Liver (tissue), 9 donors: Measurements from ENCODE around the gene SETD7. TPM values are rescaled to one million over a fixed set of nuclear protein-coding genes. Genes with fewer than 3 reads are reported as not detected.
A peak's percentile ranks its signal among the peaks of the same experiment; 100 is the strongest.

Experiments
- DNase-seq: peaks from one replicate; pipeline ENCODE4 v3.0.0-alpha.2; 2017; ENCODE audit warnings: low spot score
- H3K27ac ChIP-seq, 2 donors: one replicate each; pipeline ENCODE4 v1.7.0; 2013; ENCODE audit warnings: inconsistent platforms in 2 of 2, low read length in 2 of 2, control low read depth in 1 of 2, low read depth in 1 of 2, mild to moderate bottlenecking in 1 of 2
- H3K27me3 ChIP-seq, 4 donors: one replicate each; pipeline versions ENCODE4 v1.6.1 to v1.7.0; 2013; ENCODE audit warnings: low read length in 3 of 4, inconsistent platforms in 1 of 4, mild to moderate bottlenecking in 1 of 4, moderate library complexity in 1 of 4; ENCODE audit not compliant: control insufficient read depth in 4 of 4, insufficient read depth in 4 of 4
- H3K36me3 ChIP-seq, 4 donors: one replicate each; pipeline versions ENCODE4 v1.6.1 to v1.7.0; 2013; ENCODE audit warnings: low read length in 3 of 4, mild to moderate bottlenecking in 3 of 4, low read depth in 1 of 4, moderate library complexity in 1 of 4; ENCODE audit not compliant: control insufficient read depth in 4 of 4, insufficient read depth in 3 of 4
- H3K4me1 ChIP-seq, 4 donors: one replicate each; pipeline versions ENCODE4 v1.6.1 to v1.7.0; 2013; ENCODE audit warnings: low read length in 3 of 4, mild to moderate bottlenecking in 3 of 4, moderate library complexity in 1 of 4; ENCODE audit not compliant: control insufficient read depth in 4 of 4, insufficient read depth in 4 of 4
- H3K4me3 ChIP-seq, 3 donors: one replicate each; pipeline versions ENCODE4 v1.6.1 to v1.7.0; 2013; ENCODE audit warnings: low read length in 3 of 3, control low read depth in 1 of 3, low read depth in 1 of 3, mild to moderate bottlenecking in 1 of 3
- H3K9ac ChIP-seq, 2 donors: one replicate each; pipeline ENCODE4 v1.7.0; 2013; ENCODE audit warnings: low read length in 2 of 2, mild to moderate bottlenecking in 2 of 2, moderate library complexity in 2 of 2, control low read depth in 1 of 2, low read depth in 1 of 2
- H3K9me3 ChIP-seq, 4 donors: one replicate each; pipeline versions ENCODE4 v1.6.1 to v1.7.0; 2013; ENCODE audit warnings: low read length in 3 of 4; ENCODE audit not compliant: control insufficient read depth in 4 of 4
- CTCF ChIP-seq: fragments of 150-350 bp; IDR thresholded peaks from 2 replicates; pipeline ENCODE4 v1.5.1; 2017; ENCODE audit warnings: improper control_type of control experiment, low read depth, low read length; ENCODE audit not compliant: missing input control
- EGR1 ChIP-seq, 2 donors: IDR thresholded peaks; 2 replicates each; pipeline ENCODE4 v1.6.1; 2016 to 2018; ENCODE audit warnings: antibody characterized with exemption in 2 of 2, low read depth in 2 of 2
- FOXA1 ChIP-seq: IDR thresholded peaks from 2 replicates; pipeline ENCODE4 v1.6.1; 2016; ENCODE audit warnings: antibody characterized with exemption
- GABPA ChIP-seq, 2 donors: IDR thresholded peaks in 1 of 2; conservative IDR thresholded peaks in 1 of 2; 2 replicates each; pipeline ENCODE4 v1.6.1; 2016; ENCODE audit warnings: antibody characterized with exemption in 2 of 2, mild to moderate bottlenecking in 1 of 2, moderate library complexity in 1 of 2
- MAX ChIP-seq: IDR thresholded peaks from 2 replicates; pipeline ENCODE4 v1.6.1; 2016; ENCODE audit warnings: antibody characterized with exemption
- RAD21 ChIP-seq, 2 donors: IDR thresholded peaks; 2 replicates each; pipeline ENCODE4 v1.6.1; 2016; ENCODE audit warnings: antibody characterized with exemption in 2 of 2, mild to moderate bottlenecking in 2 of 2
- SP1 ChIP-seq: IDR thresholded peaks from 2 replicates; pipeline ENCODE4 v1.6.1; 2018; ENCODE audit warnings: antibody characterized with exemption, mild to moderate bottlenecking
- TAF1 ChIP-seq: conservative IDR thresholded peaks from 2 replicates; pipeline ENCODE4 v1.6.1; 2016; ENCODE audit warnings: antibody characterized with exemption, mild to moderate bottlenecking
- YY1 ChIP-seq: IDR thresholded peaks from 2 replicates; pipeline ENCODE4 v1.6.1; 2016; ENCODE audit warnings: antibody characterized with exemption, mild to moderate bottlenecking
- WGBS: extraction: QIAGEN DNeasy Blood & Tissue Kit; methylation state at CpG from one replicate; pipeline ENCODE4 v1.1.7; 2013; 5-methylcytosine and 5-hydroxymethylcytosine counted together
- polyA plus RNA-seq, 2 donors: library from polyadenylated mRNA; stranded (reverse) in 1 of 2; unstranded in 1 of 2; fragments of 200-250 nt in 1 of 2; fragments of >200 nt in 1 of 2; fragmentation: Nextera tagmentation in 1 of 2; extraction: Ambion mirVana in 1 of 2; gene quantifications; one replicate each; pipeline versions ENCODE4 v1.2.1 to v1.2.3, GENCODE V29; 2013 to 2015
- total RNA-seq, 2 donors: library from RNA; depleted of rRNA; stranded (reverse); fragments of >200 nt; gene quantifications; one replicate each; pipeline ENCODE4 v1.2.3, GENCODE V29; 2014
- TF ChIP-seq, protein P1 (sequence below): IDR thresholded peaks from 2 replicates; pipeline ENCODE4 v1.6.1; 2016; ENCODE audit warnings: antibody characterized with exemption
- TF ChIP-seq, protein P2 (sequence below): IDR thresholded peaks from 2 replicates; pipeline ENCODE4 v1.6.1; 2016; ENCODE audit warnings: antibody characterized with exemption
- TF ChIP-seq, protein P3 (sequence below): IDR thresholded peaks from 2 replicates; pipeline ENCODE4 v1.6.1; 2016; ENCODE audit warnings: antibody characterized with exemption, mild to moderate bottlenecking
- donor health status: healthy.
- donor health status: healthy.
- donor health status: healthy.
- donor health status: healthy.
- donor health status: healthy.

SETD7 gene
- total and polyA plus RNA-seq, 4 donors = 12.9 to 81.7 (median 18.0) TPM

DNA sequence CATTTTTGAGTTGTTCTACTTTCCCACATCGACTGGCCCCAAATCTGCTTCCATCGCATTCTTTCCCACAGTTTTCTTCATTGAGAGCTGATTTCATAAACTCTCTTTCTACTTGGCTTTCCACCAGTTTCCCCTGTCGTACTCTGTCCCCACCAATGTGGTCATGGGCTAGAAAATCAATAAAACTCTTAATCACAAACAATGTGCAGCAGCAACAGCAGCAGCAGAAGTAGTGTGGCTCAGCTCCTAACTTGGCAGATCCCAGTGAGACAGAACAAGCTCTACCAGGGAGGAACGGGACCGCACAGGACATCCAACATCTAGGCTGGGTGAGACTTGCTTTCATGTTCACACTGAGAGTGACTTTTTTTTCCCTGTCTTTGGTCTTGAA is 3.1 kb upstream of the SETD7 start (continued):
- TF ChIP-seq, protein P1, sequence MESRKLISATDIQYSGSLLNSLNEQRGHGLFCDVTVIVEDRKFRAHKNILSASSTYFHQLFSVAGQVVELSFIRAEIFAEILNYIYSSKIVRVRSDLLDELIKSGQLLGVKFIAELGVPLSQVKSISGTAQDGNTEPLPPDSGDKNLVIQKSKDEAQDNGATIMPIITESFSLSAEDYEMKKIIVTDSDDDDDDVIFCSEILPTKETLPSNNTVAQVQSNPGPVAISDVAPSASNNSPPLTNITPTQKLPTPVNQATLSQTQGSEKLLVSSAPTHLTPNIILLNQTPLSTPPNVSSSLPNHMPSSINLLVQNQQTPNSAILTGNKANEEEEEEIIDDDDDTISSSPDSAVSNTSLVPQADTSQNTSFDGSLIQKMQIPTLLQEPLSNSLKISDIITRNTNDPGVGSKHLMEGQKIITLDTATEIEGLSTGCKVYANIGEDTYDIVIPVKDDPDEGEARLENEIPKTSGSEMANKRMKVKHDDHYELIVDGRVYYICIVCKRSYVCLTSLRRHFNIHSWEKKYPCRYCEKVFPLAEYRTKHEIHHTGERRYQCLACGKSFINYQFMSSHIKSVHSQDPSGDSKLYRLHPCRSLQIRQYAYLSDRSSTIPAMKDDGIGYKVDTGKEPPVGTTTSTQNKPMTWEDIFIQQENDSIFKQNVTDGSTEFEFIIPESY = peak; percentile 60
- TF ChIP-seq RAD21 (IDR thresholded peaks at IDR 0.05) (peak; percentile 49 to 70), MAX (peak; percentile 86), SP1 (peak; percentile 88), TAF1 (peak; percentile 93)
- TF ChIP-seq, protein P2, sequence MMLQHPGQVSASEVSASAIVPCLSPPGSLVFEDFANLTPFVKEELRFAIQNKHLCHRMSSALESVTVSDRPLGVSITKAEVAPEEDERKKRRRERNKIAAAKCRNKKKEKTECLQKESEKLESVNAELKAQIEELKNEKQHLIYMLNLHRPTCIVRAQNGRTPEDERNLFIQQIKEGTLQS = peak; percentile 32

DNA sequence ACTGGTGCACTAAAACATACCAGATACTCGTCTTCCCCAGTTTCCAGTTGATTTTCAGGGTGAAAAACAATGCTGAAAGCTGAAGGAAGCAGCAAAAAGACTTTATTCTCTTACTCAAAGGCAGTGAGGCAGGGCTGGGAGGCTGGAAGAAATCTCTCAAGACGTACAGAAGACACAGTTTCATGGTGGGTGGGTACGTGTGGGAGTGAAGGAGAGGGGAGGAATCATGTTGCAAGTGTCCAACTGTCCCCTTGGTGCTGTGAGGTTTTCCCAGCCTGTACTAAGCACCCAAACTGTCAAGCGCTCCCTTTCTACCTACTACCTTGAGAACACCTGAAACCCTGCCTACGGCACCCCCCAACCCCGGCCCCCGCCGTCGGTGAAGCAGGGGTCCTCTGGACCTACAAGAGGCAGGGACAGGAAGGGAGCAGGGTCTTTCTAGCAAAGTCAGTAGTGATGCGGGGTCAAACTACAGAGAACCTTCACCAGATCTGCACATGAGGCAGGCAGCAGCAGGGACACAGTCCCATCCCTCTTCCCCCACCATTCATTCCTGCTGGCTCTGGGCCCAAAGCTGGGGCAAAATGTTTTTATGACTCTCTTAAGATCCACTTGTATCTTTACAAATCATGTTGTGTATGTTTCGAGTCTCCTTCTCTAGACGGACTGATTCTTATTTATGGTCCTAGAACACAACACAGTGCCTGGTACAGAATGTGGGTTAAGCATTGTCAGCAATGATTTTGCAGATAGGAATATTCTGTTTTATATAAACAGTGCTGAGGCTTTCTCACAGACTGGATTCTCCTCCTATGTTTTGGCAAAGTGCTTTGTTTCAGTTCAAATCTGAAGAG is 2.4 kb upstream of the SETD7 start:
- TF ChIP-seq, protein P1 = no peak
- TF ChIP-seq YY1 (no peak), GABPA (IDR thresholded peaks at IDR 0.05 in 1 of 2, conservative IDR thresholded peaks at IDR 0.05 in 1 of 2) (no peak), RAD21 (IDR thresholded peaks at IDR 0.05) (no peak), CTCF (peak; percentile 0), FOXA1 (no peak), EGR1 (IDR thresholded peaks at IDR 0.05; ENCODE audit: low read depth in 2 of 2) (no peak)
- TF ChIP-seq, protein P3, sequence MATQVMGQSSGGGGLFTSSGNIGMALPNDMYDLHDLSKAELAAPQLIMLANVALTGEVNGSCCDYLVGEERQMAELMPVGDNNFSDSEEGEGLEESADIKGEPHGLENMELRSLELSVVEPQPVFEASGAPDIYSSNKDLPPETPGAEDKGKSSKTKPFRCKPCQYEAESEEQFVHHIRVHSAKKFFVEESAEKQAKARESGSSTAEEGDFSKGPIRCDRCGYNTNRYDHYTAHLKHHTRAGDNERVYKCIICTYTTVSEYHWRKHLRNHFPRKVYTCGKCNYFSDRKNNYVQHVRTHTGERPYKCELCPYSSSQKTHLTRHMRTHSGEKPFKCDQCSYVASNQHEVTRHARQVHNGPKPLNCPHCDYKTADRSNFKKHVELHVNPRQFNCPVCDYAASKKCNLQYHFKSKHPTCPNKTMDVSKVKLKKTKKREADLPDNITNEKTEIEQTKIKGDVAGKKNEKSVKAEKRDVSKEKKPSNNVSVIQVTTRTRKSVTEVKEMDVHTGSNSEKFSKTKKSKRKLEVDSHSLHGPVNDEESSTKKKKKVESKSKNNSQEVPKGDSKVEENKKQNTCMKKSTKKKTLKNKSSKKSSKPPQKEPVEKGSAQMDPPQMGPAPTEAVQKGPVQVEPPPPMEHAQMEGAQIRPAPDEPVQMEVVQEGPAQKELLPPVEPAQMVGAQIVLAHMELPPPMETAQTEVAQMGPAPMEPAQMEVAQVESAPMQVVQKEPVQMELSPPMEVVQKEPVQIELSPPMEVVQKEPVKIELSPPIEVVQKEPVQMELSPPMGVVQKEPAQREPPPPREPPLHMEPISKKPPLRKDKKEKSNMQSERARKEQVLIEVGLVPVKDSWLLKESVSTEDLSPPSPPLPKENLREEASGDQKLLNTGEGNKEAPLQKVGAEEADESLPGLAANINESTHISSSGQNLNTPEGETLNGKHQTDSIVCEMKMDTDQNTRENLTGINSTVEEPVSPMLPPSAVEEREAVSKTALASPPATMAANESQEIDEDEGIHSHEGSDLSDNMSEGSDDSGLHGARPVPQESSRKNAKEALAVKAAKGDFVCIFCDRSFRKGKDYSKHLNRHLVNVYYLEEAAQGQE = no peak
- DNase-seq = no peak
- Histone ChIP-seq H3K27me3 (no peaks in the 10 kb centered on the region), H3K9ac (no peak overlapping the region), H3K9me3 (no peaks in the 10 kb centered on the region), H3K36me3 (no peaks in the 10 kb centered on the region), H3K4me3 (no peak overlapping the region), H3K4me1 (peaks cover 15 to 71% (median 50%) of the 10 kb centered on the region in 4 donors), H3K27ac (peak overlapping the region; percentile 99 to 100)
- WGBS = 74% methylated on average over 12 of the region's 12 CpGs
